Natural killer cell (primary cell): ENCODE data around the gene RHOD. TPM values are rescaled to one million over a fixed set of nuclear protein-coding genes. Genes with fewer than 3 reads are reported as not detected.

ENCODE experiments used
- ATAC-seq, 3 donors: fragments of 150-1000 bp in 2 of 3; fragments of 200-7000 bp in 1 of 3; cut with Tn5 transposase; 1 replicate in 1 of 3; 2 replicates in 2 of 3; pipeline ENCODE4 v1.10.0; 2021; ENCODE audit warnings: mild to moderate bottlenecking in 2 of 3, moderate library complexity in 2 of 3
- DNase-seq, 2 donors: peaks; one replicate each; pipeline versions ENCODE4 v3.0.0 to v3.0.0-alpha.2; 2013 to 2021; ENCODE audit warnings: mixed read lengths in 1 of 2
- H3K27ac ChIP-seq: one replicate; pipeline ENCODE4 v1.5.1; 2013; ENCODE audit warnings: mild to moderate bottlenecking, low read length
- H3K27me3 ChIP-seq: one replicate; pipeline ENCODE4 v1.6.1; 2013; ENCODE audit warnings: low read length; ENCODE audit not compliant: control insufficient read depth, insufficient read depth
- H3K36me3 ChIP-seq: one replicate; pipeline ENCODE4 v1.6.1; 2013; ENCODE audit warnings: low read length; ENCODE audit not compliant: control insufficient read depth, insufficient read depth
- H3K4me1 ChIP-seq: one replicate; pipeline ENCODE4 v1.6.1; 2013; ENCODE audit warnings: low read length; ENCODE audit not compliant: control insufficient read depth, insufficient read depth
- H3K4me3 ChIP-seq: one replicate; pipeline ENCODE4 v1.5.1; 2013; ENCODE audit warnings: low read length
- H3K9me3 ChIP-seq: one replicate; pipeline ENCODE4 v1.6.1; 2013; ENCODE audit warnings: low read length; ENCODE audit not compliant: control insufficient read depth, insufficient read depth
- H3K27ac Mint-ChIP-seq, 2 donors: one replicate each; pipeline ENCODE4 v1.8.0; 2022; ENCODE audit warnings: mild to moderate bottlenecking in 2 of 2, mixed read lengths in 2 of 2, moderate library complexity in 1 of 2
- H3K27me3 Mint-ChIP-seq, 2 donors: one replicate each; pipeline ENCODE4 v1.8.0; 2022; ENCODE audit warnings: low read depth in 2 of 2, mixed read lengths in 2 of 2
- H3K36me3 Mint-ChIP-seq: one replicate; pipeline ENCODE4 v1.8.0; 2022; ENCODE audit warnings: mixed read lengths
- H3K4me1 Mint-ChIP-seq, 2 donors: one replicate each; pipeline ENCODE4 v1.8.0; 2022; ENCODE audit warnings: mixed read lengths in 2 of 2
- H3K4me3 Mint-ChIP-seq: one replicate; pipeline ENCODE4 v1.8.0; 2022; ENCODE audit warnings: mild to moderate bottlenecking, moderate library complexity, mixed read lengths
- H3K9me3 Mint-ChIP-seq, 2 donors: one replicate each; pipeline ENCODE4 v1.8.0; 2022; ENCODE audit warnings: mixed read lengths in 2 of 2
- CTCF ChIP-seq: fragments of 200-600 bp; IDR thresholded peaks from one replicate; pipeline ENCODE4 v1.8.0; 2022; ENCODE audit warnings: antibody characterized with exemption
- WGBS: methylation state at CpG from one replicate; pipeline ENCODE4 v1.1.7; 2013; ENCODE audit warnings: missing lambda C conversion rate; ENCODE audit not compliant: insufficient coverage; 5-methylcytosine and 5-hydroxymethylcytosine counted together
- intact Hi-C: fragments of 100-400 bp; cut with micrococcal nuclease; formaldehyde crosslinking; loops from one replicate; pipeline ENCODE4 v1.14.2; 2022
- total RNA-seq, 4 donors: library from RNA; stranded (reverse); fragments of 120-200 nt in 1 of 4; gene quantifications; one replicate each; pipeline versions ENCODE4 v1.2.3 to v1.2.4, GENCODE V29; 2013 to 2022

The RHOD gene
- total RNA-seq, 3 donors from 2014 or later (not counting 1 experiment from before 2014, with no cell fraction given) = not detected

- Histone ChIP-seq H3K36me3 (no peaks in the 10 kb centered on the region), H3K9me3 (no peaks in the 10 kb centered on the region), H3K4me3 (no peak overlapping the region), H3K27me3 (no peaks in the 10 kb centered on the region), H3K4me1 (peaks cover 5% of the 10 kb centered on the region), H3K27ac (no peak overlapping the region)
- no peak for ATAC-seq
- no peak for TF ChIP-seq CTCF
- no peaks in the 10 kb centered on the region for H3K4me1 Mint-ChIP-seq
- intact Hi-C loops = no loop called here
- peaks cover 8 to 16% of the 10 kb centered on the region in 2 donors for H3K27me3 Mint-ChIP-seq
- H3K27ac Mint-ChIP-seq = no peak overlapping the region
- 50% methylated on average over 9 of the region's 9 CpGs for WGBS
- H3K4me3 Mint-ChIP-seq = no peak overlapping the region
- no peak for DNase-seq
- no peaks in the 10 kb centered on the region for H3K36me3 Mint-ChIP-seq
- no peaks in the 10 kb centered on the region for H3K9me3 Mint-ChIP-seq
Observed at GRCh38 chr11:67030976-67031375, 25.7 kb upstream of the RHOD start.

GRCh38 chr11:67031791-67032561, 24.7 kb upstream of the RHOD start:
- Histone ChIP-seq H3K27me3 (no peaks in the 10 kb centered on the region), H3K27ac (no peak overlapping the region), H3K9me3 (no peaks in the 10 kb centered on the region), H3K36me3 (no peaks in the 10 kb centered on the region), H3K4me1 (peaks cover 5% of the 10 kb centered on the region), H3K4me3 (no peak overlapping the region)
- Mint-ChIP-seq H3K9me3 (no peaks in the 10 kb centered on the region), H3K27ac (no peak overlapping the region), H3K36me3 (no peaks in the 10 kb centered on the region), H3K4me3 (no peak overlapping the region), H3K4me1 (no peaks in the 10 kb centered on the region), H3K27me3 (peaks cover 8 to 17% of the 10 kb centered on the region in 2 donors)
- 80% methylated on average over 22 of the region's 23 CpGs for WGBS
- no peak for TF ChIP-seq CTCF
- intact Hi-C loops = no loop called here
- DNase-seq (no peak), ATAC-seq (no peak)

- Mint-ChIP-seq H3K4me1 (no peaks in the 10 kb centered on the region), H3K27me3 (peaks cover 8 to 19% of the 10 kb centered on the region in 2 donors), H3K27ac (no peak overlapping the region), H3K9me3 (no peaks in the 10 kb centered on the region), H3K36me3 (no peaks in the 10 kb centered on the region), H3K4me3 (no peak overlapping the region)
- Histone ChIP-seq H3K4me1 (no peaks in the 10 kb centered on the region), H3K9me3 (no peaks in the 10 kb centered on the region), H3K27me3 (no peaks in the 10 kb centered on the region), H3K27ac (no peak overlapping the region), H3K36me3 (no peaks in the 10 kb centered on the region), H3K4me3 (no peak overlapping the region)
- ATAC-seq (no peak), DNase-seq (no peak)
- intact Hi-C loops = no loop called here
- no peak for TF ChIP-seq CTCF
- WGBS = 63% methylated on average over 12 of the region's 12 CpGs
Observed at GRCh38 chr11:67032830-67033551, 23.7 kb upstream of the RHOD start.
